ENCODE data around the gene PPFIBP1.
"Not testable (repeated sequence)": the region's sequence is repeated elsewhere in the genome, so short reads cannot be mapped to it uniquely, and the experiment has no call there.

PPFIBP1 gene

GRCh38 chr12:27653661-27654060 lies 129.7 kb downstream of the PPFIBP1 start:
- H3K4me2 ChIP-seq (ENCODE audit: low read length) = no peak overlapping the region
- H4K91ac ChIP-seq (ENCODE audit: low read depth, low read length) = no peak overlapping the region
- no peaks in the 10 kb centered on the region for H3K79me2 ChIP-seq (ENCODE audit: control insufficient read depth, insufficient read depth, low read length, poor library complexity)
- H3K18ac ChIP-seq (ENCODE audit: low read length) = no peak overlapping the region
- H4K8ac ChIP-seq (ENCODE audit: low read depth, low read length) = no peak overlapping the region
- no peak overlapping the region for H2AK5ac ChIP-seq (ENCODE audit: low read length)
- H3K14ac ChIP-seq (ENCODE audit: low read length) = no peak overlapping the region
- no peak overlapping the region for H3K4ac ChIP-seq (ENCODE audit: low read depth, low read length)
- no peak overlapping the region for H2BK120ac ChIP-seq (ENCODE audit: insufficient read depth, low read length, poor library complexity)
- no peak overlapping the region for H4K12ac ChIP-seq (ENCODE audit: low read depth, low read length)
- no peak overlapping the region for H3K27ac ChIP-seq (ENCODE audit: low read depth, low read length)
- H3K27me3 ChIP-seq (ENCODE audit: insufficient read depth, low read length) = no peaks in the 10 kb centered on the region
- DNase-seq = no peak
- peaks cover 0 to 2% of the 10 kb centered on the region in 2 experiments for H3K4me1 ChIP-seq (ENCODE audit: control insufficient read depth in 1 of 2, insufficient read depth in 2 of 2, low read length in 2 of 2)
- no peak overlapping the region for H2BK5ac ChIP-seq (ENCODE audit: low read depth, low read length, poor library complexity)
- no peaks in the 10 kb centered on the region for H3K79me1 ChIP-seq (ENCODE audit: low read length)
- H3K4me3 ChIP-seq (ENCODE audit: low read depth, low read length) = no peak overlapping the region
- peaks cover 7 to 16% of the 10 kb centered on the region in 2 experiments for H3K36me3 ChIP-seq (ENCODE audit: control insufficient read depth in 1 of 2, insufficient read depth in 2 of 2, low read length in 2 of 2)
- no peak overlapping the region for H3K9ac ChIP-seq (ENCODE audit: low read length)
- H2BK12ac ChIP-seq (ENCODE audit: low read length) = no peak overlapping the region
- no peaks in the 10 kb centered on the region for H3K9me3 ChIP-seq (ENCODE audit: insufficient read depth, low read depth, low read length)
- H2AFZ ChIP-seq (ENCODE audit: insufficient read depth, low read length, poor library complexity) = no peak overlapping the region
- no peak overlapping the region for H3K23ac ChIP-seq (ENCODE audit: low read length)

GRCh38 chr12:27655476-27655875 lies 131.5 kb downstream of the PPFIBP1 start:
- H2BK120ac ChIP-seq (ENCODE audit: insufficient read depth, low read length, poor library complexity); DNase-seq; H3K9ac ChIP-seq (ENCODE audit: low read length); H3K4me2 ChIP-seq (ENCODE audit: low read length); H2AK5ac ChIP-seq (ENCODE audit: low read length); H4K91ac ChIP-seq (ENCODE audit: low read depth, low read length); H3K79me2 ChIP-seq (ENCODE audit: control insufficient read depth, insufficient read depth, low read length, poor library complexity); H3K4me3 ChIP-seq (ENCODE audit: low read depth, low read length); H3K27ac ChIP-seq (ENCODE audit: low read depth, low read length); H2BK12ac ChIP-seq (ENCODE audit: low read length); H3K14ac ChIP-seq (ENCODE audit: low read length); H2AFZ ChIP-seq (ENCODE audit: insufficient read depth, low read length, poor library complexity); H2BK5ac ChIP-seq (ENCODE audit: low read depth, low read length, poor library complexity); H3K27me3 ChIP-seq (ENCODE audit: insufficient read depth, low read length); H3K23ac ChIP-seq (ENCODE audit: low read length); H4K12ac ChIP-seq (ENCODE audit: low read depth, low read length); H3K4ac ChIP-seq (ENCODE audit: low read depth, low read length); H3K18ac ChIP-seq (ENCODE audit: low read length); H4K8ac ChIP-seq (ENCODE audit: low read depth, low read length); H3K4me1 ChIP-seq (ENCODE audit: control insufficient read depth in 1 of 2, insufficient read depth in 2 of 2, low read length in 2 of 2); H3K9me3 ChIP-seq (ENCODE audit: insufficient read depth, low read depth, low read length); H3K79me1 ChIP-seq (ENCODE audit: low read length): not testable (repeated sequence)
- no CpG with 5 or more reads among the region's 3 CpGs for WGBS (ENCODE audit: extremely low coverage, insufficient coverage, insufficient read length)
- H3K36me3 ChIP-seq (ENCODE audit: control insufficient read depth in 1 of 2, insufficient read depth in 2 of 2, low read length in 2 of 2) = peaks cover 7 to 16% of the 10 kb centered on the region in 2 experiments

- Histone ChIP-seq H2BK120ac (ENCODE audit: insufficient read depth, low read length, poor library complexity) (no peak overlapping the region), H4K91ac (ENCODE audit: low read depth, low read length) (no peak overlapping the region), H3K4ac (ENCODE audit: low read depth, low read length) (no peak overlapping the region), H3K23ac (ENCODE audit: low read length) (no peak overlapping the region), H3K79me1 (ENCODE audit: low read length) (no peaks in the 10 kb centered on the region), H3K18ac (ENCODE audit: low read length) (no peak overlapping the region), H2BK12ac (ENCODE audit: low read length) (no peak overlapping the region), H2AK5ac (ENCODE audit: low read length) (no peak overlapping the region), H3K4me3 (ENCODE audit: low read depth, low read length) (no peak overlapping the region), H3K4me2 (ENCODE audit: low read length) (no peak overlapping the region), H3K36me3 (ENCODE audit: control insufficient read depth in 1 of 2, insufficient read depth in 2 of 2, low read length in 2 of 2) (peaks cover 16 to 28% of the 10 kb centered on the region in 2 experiments), H3K4me1 (ENCODE audit: control insufficient read depth in 1 of 2, insufficient read depth in 2 of 2, low read length in 2 of 2) (no peaks in the 10 kb centered on the region), H3K27me3 (ENCODE audit: insufficient read depth, low read length) (no peaks in the 10 kb centered on the region), H3K9ac (ENCODE audit: low read length) (no peak overlapping the region), H4K12ac (ENCODE audit: low read depth, low read length) (no peak overlapping the region), H3K9me3 (ENCODE audit: insufficient read depth, low read depth, low read length) (no peaks in the 10 kb centered on the region), H3K79me2 (ENCODE audit: control insufficient read depth, insufficient read depth, low read length, poor library complexity) (no peaks in the 10 kb centered on the region), H3K14ac (ENCODE audit: low read length) (no peak overlapping the region), H4K8ac (ENCODE audit: low read depth, low read length) (no peak overlapping the region), H3K27ac (ENCODE audit: low read depth, low read length) (no peak overlapping the region), H2AFZ (ENCODE audit: insufficient read depth, low read length, poor library complexity) (no peak overlapping the region), H2BK5ac (ENCODE audit: low read depth, low read length, poor library complexity) (no peak overlapping the region)
- WGBS (ENCODE audit: extremely low coverage, insufficient coverage, insufficient read length) = no CpG with 5 or more reads among the region's 4 CpGs
- DNase-seq = peak in 1 of 2 donors; percentile 15
These were observed 133.3 kb downstream of the PPFIBP1 start for GRCh38 chr12:27657296-27657695.

- H3K27ac ChIP-seq (ENCODE audit: low read depth, low read length) = no peak overlapping the region
- H3K18ac ChIP-seq (ENCODE audit: low read length) = no peak overlapping the region
- H3K4ac ChIP-seq (ENCODE audit: low read depth, low read length) = no peak overlapping the region
- H3K9me3 ChIP-seq (ENCODE audit: insufficient read depth, low read depth, low read length) = no peaks in the 10 kb centered on the region
- H3K36me3 ChIP-seq (ENCODE audit: control insufficient read depth in 1 of 2, insufficient read depth in 2 of 2, low read length in 2 of 2) = peaks cover 34 to 50% of the 10 kb centered on the region in 2 experiments
- H2BK5ac ChIP-seq (ENCODE audit: low read depth, low read length, poor library complexity) = no peak overlapping the region
- H3K4me1 ChIP-seq (ENCODE audit: control insufficient read depth in 1 of 2, insufficient read depth in 2 of 2, low read length in 2 of 2) = no peaks in the 10 kb centered on the region
- H2BK12ac ChIP-seq (ENCODE audit: low read length) = no peak overlapping the region
- H2BK120ac ChIP-seq (ENCODE audit: insufficient read depth, low read length, poor library complexity) = no peak overlapping the region
- H3K79me1 ChIP-seq (ENCODE audit: low read length) = no peaks in the 10 kb centered on the region
- no peak overlapping the region for H4K91ac ChIP-seq (ENCODE audit: low read depth, low read length)
- no peak overlapping the region for H3K9ac ChIP-seq (ENCODE audit: low read length)
- no peak overlapping the region for H4K8ac ChIP-seq (ENCODE audit: low read depth, low read length)
- no peak overlapping the region for H3K23ac ChIP-seq (ENCODE audit: low read length)
- no peak overlapping the region for H4K12ac ChIP-seq (ENCODE audit: low read depth, low read length)
- no peak for DNase-seq
- H3K4me2 ChIP-seq (ENCODE audit: low read length) = no peak overlapping the region
- no CpG with 5 or more reads among the region's 3 CpGs for WGBS (ENCODE audit: extremely low coverage, insufficient coverage, insufficient read length)
- H3K14ac ChIP-seq (ENCODE audit: low read length) = no peak overlapping the region
- no peaks in the 10 kb centered on the region for H3K79me2 ChIP-seq (ENCODE audit: control insufficient read depth, insufficient read depth, low read length, poor library complexity)
- H3K4me3 ChIP-seq (ENCODE audit: low read depth, low read length) = no peak overlapping the region
- no peak overlapping the region for H2AFZ ChIP-seq (ENCODE audit: insufficient read depth, low read length, poor library complexity)
- H2AK5ac ChIP-seq (ENCODE audit: low read length) = no peak overlapping the region
- H3K27me3 ChIP-seq (ENCODE audit: insufficient read depth, low read length) = no peaks in the 10 kb centered on the region
These were observed 141.7 kb downstream of the PPFIBP1 start for GRCh38 chr12:27665704-27666103.

Data from trophoblast cell (in vitro differentiated cells and primary cell).